A673 (cell line): Measurements from ENCODE around the gene NDC1.

ENCODE experiments used
- CTCF ChIP-seq: fragments of 300-800, 200-600 bp; sonication (generic); conservative IDR thresholded peaks from 2 replicates; pipeline ENCODE4 v1.5.1; 2017; ENCODE audit warnings: low read depth, mild to moderate bottlenecking, antibody characterized with exemption, low read length, moderate library complexity, mixed read lengths
- EZH2 ChIP-seq: fragments of 200-600 bp; sonication (generic); IDR thresholded peaks from 2 replicates; pipeline ENCODE4 v1.6.1; 2017; ENCODE audit warnings: borderline replicate concordance, low read depth, mild to moderate bottlenecking, mixed read lengths, antibody characterized with exemption, low read length; ENCODE audit not compliant: poor library complexity, severe bottlenecking

GRCh38 chr1:53733975-53734649 is 104.0 kb downstream of the NDC1 start:
- TF ChIP-seq CTCF, result no peak
- TF ChIP-seq EZH2, result no peak
